SK-N-SH (cell line): ENCODE data around the gene CDKAL1. TPM values are rescaled to one million over a fixed set of nuclear protein-coding genes. Genes with fewer than 3 reads are reported as not detected.
A peak's percentile ranks its signal among the peaks of the same experiment; 100 is the strongest.

Source experiments
- CTCF ChIA-PET: fragments of 300-600, 350-600 bp; formaldehyde crosslinking; extraction: SDS; loops from one replicate; lab custom pipeline; 2021; lab: Yijun Ruan, JAX
- POLR2A ChIA-PET: fragments of 350-600 bp; sonication (Branson Sonifier 250); formaldehyde crosslinking; extraction: SDS; loops from one replicate; lab custom pipeline; 2020; ENCODE audit warnings: antibody characterized with exemption, inconsistent platforms; lab: Yijun Ruan, JAX
- DNase-seq: peaks from one replicate; pipeline ENCODE4 v3.0.0; 2012
- H2AFZ ChIP-seq: fragments of 200-600 bp; sonication (generic); 2 replicates; pipeline ENCODE4 v1.8.1; 2016; ENCODE audit warnings: antibody characterized with exemption, mild to moderate bottlenecking, low read depth
- H3F3A ChIP-seq: fragments of 200-600 bp; sonication (generic); replicated peaks from 2 replicates; pipeline ENCODE3; 2016; ENCODE audit warnings: antibody characterized with exemption, mild to moderate bottlenecking; ENCODE audit not compliant: insufficient read depth
- H3K27ac ChIP-seq, 2 experiments: fragments of 200-500 bp in 1 of 2; fragments of 200-600 bp in 1 of 2; sonication (Bioruptor generic) in 1 of 2; sonication (generic), shearing (Covaris generic) in 1 of 2; 2 replicates each; pipeline versions ENCODE4 v1.5.1 to v1.6.1; 2014 to 2016; ENCODE audit warnings: low read depth in 2 of 2, inconsistent platforms in 1 of 2, low read length in 1 of 2, mild to moderate bottlenecking in 1 of 2, mixed read lengths in 1 of 2
- H3K27me3 ChIP-seq: fragments of 200-600 bp; sonication (generic), shearing (Covaris generic); 2 replicates; pipeline ENCODE4 v1.6.1; 2016; ENCODE audit warnings: mixed run types; ENCODE audit not compliant: insufficient read depth
- H3K36me3 ChIP-seq, 2 experiments: fragments of 200-500 bp in 1 of 2; fragments of 200-600 bp in 1 of 2; sonication (Bioruptor generic) in 1 of 2; sonication (generic) in 1 of 2; replicated peaks in 1 of 2; 2 replicates each; pipeline versions ENCODE3 to v1.5.1; 2014 to 2016; ENCODE audit warnings: low read length in 1 of 2, mild to moderate bottlenecking in 1 of 2; ENCODE audit not compliant: insufficient read depth in 2 of 2, control insufficient read depth in 1 of 2
- H3K4me1 ChIP-seq, 2 experiments: fragments of 200-500 bp in 1 of 2; fragments of 200-600 bp in 1 of 2; sonication (Bioruptor generic) in 1 of 2; sonication (generic), shearing (Covaris generic) in 1 of 2; 2 replicates each; pipeline versions ENCODE4 v1.5.1 to v1.6.1; 2014 to 2016; ENCODE audit warnings: low read depth in 1 of 2, low read length in 1 of 2, mixed run types in 1 of 2; ENCODE audit not compliant: insufficient read depth in 2 of 2, control insufficient read depth in 1 of 2
- H3K4me2 ChIP-seq: fragments of 200-600 bp; sonication (generic), shearing (Covaris generic); 2 replicates; pipeline ENCODE4 v1.6.1; 2017; ENCODE audit warnings: mixed run types
- H3K4me3 ChIP-seq, 2 experiments: fragments of 200-500 bp in 1 of 2; fragments of 200-600 bp in 1 of 2; sonication (Bioruptor generic) in 1 of 2; sonication (generic), shearing (Covaris generic) in 1 of 2; 2 replicates each; pipeline versions ENCODE4 v1.5.1 to v1.8.1; 2014 to 2016; ENCODE audit warnings: low read depth in 2 of 2, inconsistent platforms in 1 of 2, low read length in 1 of 2, mild to moderate bottlenecking in 1 of 2, mixed read lengths in 1 of 2, moderate library complexity in 1 of 2
- H3K79me2 ChIP-seq: fragments of 200-600 bp; sonication (generic); 2 replicates; pipeline ENCODE4 v1.8.1; 2017; ENCODE audit warnings: mild to moderate bottlenecking; ENCODE audit not compliant: insufficient read depth
- H3K9ac ChIP-seq: fragments of 200-600 bp; sonication (generic); 2 replicates; pipeline ENCODE4 v1.6.1; 2017; ENCODE audit warnings: mixed run types
- H3K9me2 ChIP-seq: fragments of 200-600 bp; sonication (generic); 2 replicates; pipeline ENCODE4 v1.6.1; 2017; ENCODE audit warnings: mixed run types
- H3K9me3 ChIP-seq: fragments of 200-600 bp; sonication (generic); 2 replicates; pipeline ENCODE4 v1.6.1; 2017; ENCODE audit warnings: mixed run types, mild to moderate bottlenecking, moderate library complexity
- H4K20me1 ChIP-seq: fragments of 200-600 bp; sonication (generic); 2 replicates; pipeline ENCODE4 v1.6.1; 2017; ENCODE audit warnings: mild to moderate bottlenecking, mixed run types; ENCODE audit not compliant: insufficient read depth
- ELF1 ChIP-seq: IDR thresholded peaks from 2 replicates; pipeline ENCODE4 v1.4.0; 2012
- EP300 ChIP-seq, 2 experiments: IDR thresholded peaks; 2 replicates each; pipeline versions ENCODE4 v1.4.0 to v1.6.1; 2012; ENCODE audit warnings: borderline replicate concordance in 1 of 2, low read depth in 1 of 2, low read length in 1 of 2
- FOSL2 ChIP-seq: IDR thresholded peaks from 2 replicates; pipeline ENCODE4 v1.4.0; 2012; ENCODE audit warnings: low read depth, mild to moderate bottlenecking, moderate library complexity, borderline replicate concordance
- FOXJ3 ChIP-seq: sonication (generic); formaldehyde crosslinking; IDR thresholded peaks from 2 replicates; pipeline ENCODE4 v1.5.1; 2020; ENCODE audit warnings: mild to moderate bottlenecking, missing genetic modification reagents
- FOXM1 ChIP-seq: IDR thresholded peaks from 2 replicates; pipeline ENCODE4 v1.4.0; 2012; ENCODE audit warnings: low read depth, mild to moderate bottlenecking
- GABPA ChIP-seq: IDR thresholded peaks from 2 replicates; pipeline ENCODE4 v1.4.0; 2012; ENCODE audit warnings: low read depth, mild to moderate bottlenecking
- GATA2 ChIP-seq: sonication (generic); formaldehyde crosslinking; IDR thresholded peaks from 2 replicates; pipeline ENCODE4 v1.5.0; 2020; ENCODE audit warnings: mild to moderate bottlenecking, missing genetic modification reagents
- IRF3 ChIP-seq: fragments of 150-350 bp; IDR thresholded peaks from 2 replicates; pipeline ENCODE4 v1.6.1; 2016; ENCODE audit warnings: mild to moderate bottlenecking, low read depth, low read length
- JUND ChIP-seq: IDR thresholded peaks from 2 replicates; pipeline ENCODE4 v1.4.0; 2012
- MAX ChIP-seq: IDR thresholded peaks from 2 replicates; pipeline ENCODE4 v1.4.0; 2012; ENCODE audit warnings: low read depth
- NFIC ChIP-seq: IDR thresholded peaks from 2 replicates; pipeline ENCODE4 v1.4.0; 2012; ENCODE audit warnings: borderline replicate concordance
- NRF1 ChIP-seq: IDR thresholded peaks from 2 replicates; pipeline ENCODE4 v1.6.1; 2012; ENCODE audit warnings: low read depth, mild to moderate bottlenecking, low read length
- PBX3 ChIP-seq: IDR thresholded peaks from 2 replicates; pipeline ENCODE4; 2012
- POLR2AphosphoS5 ChIP-seq: IDR thresholded peaks from 2 replicates; pipeline ENCODE4 v1.6.1; 2012; ENCODE audit warnings: low read depth, low read length
- RAD21 ChIP-seq: IDR thresholded peaks from 2 replicates; pipeline ENCODE4 v1.6.1; 2012; ENCODE audit warnings: mild to moderate bottlenecking, low read length
- RCOR1 ChIP-seq: fragments of 150-350 bp; IDR thresholded peaks from 2 replicates; pipeline ENCODE4 v1.6.1; 2017; ENCODE audit warnings: antibody characterized with exemption, low read length
- REST ChIP-seq: IDR thresholded peaks from 2 replicates; pipeline ENCODE4 v1.6.1; 2012; ENCODE audit warnings: mild to moderate bottlenecking, low read depth, low read length, moderate library complexity
- RFX5 ChIP-seq: IDR thresholded peaks from 2 replicates; pipeline ENCODE4 v1.6.1; 2012; ENCODE audit warnings: mild to moderate bottlenecking, improper control_type of control experiment, low read length
- RXRA ChIP-seq: IDR thresholded peaks from 2 replicates; pipeline ENCODE4 v1.4.0; 2012; ENCODE audit warnings: low read depth, mild to moderate bottlenecking, borderline replicate concordance
- TAF1 ChIP-seq: IDR thresholded peaks from 2 replicates; pipeline ENCODE4 v1.6.1; 2012; ENCODE audit warnings: low read depth, mild to moderate bottlenecking, low read length, moderate library complexity, borderline replicate concordance
- TCF12 ChIP-seq: IDR thresholded peaks from 2 replicates; pipeline ENCODE4 v1.4.0; 2012
- TEAD4 ChIP-seq: IDR thresholded peaks from 2 replicates; pipeline ENCODE4 v1.4.0; 2012; ENCODE audit warnings: mild to moderate bottlenecking, borderline replicate concordance; ENCODE audit not compliant: insufficient read depth
- USF1 ChIP-seq: IDR thresholded peaks from 2 replicates; pipeline ENCODE4 v1.4.0; 2012; ENCODE audit warnings: low read depth, borderline replicate concordance
- USF2 ChIP-seq: fragments of 150-350 bp; IDR thresholded peaks from 2 replicates; pipeline ENCODE4 v1.6.1; 2017; ENCODE audit warnings: antibody characterized with exemption, low read length, low read depth, borderline replicate concordance
- YY1 ChIP-seq: IDR thresholded peaks from 2 replicates; pipeline ENCODE4 v1.4.0; 2012; ENCODE audit warnings: low read depth, mild to moderate bottlenecking
- ZBTB33 ChIP-seq: IDR thresholded peaks from 2 replicates; pipeline ENCODE4 v1.4.0; 2012; ENCODE audit warnings: low read depth, borderline replicate concordance
- polyA plus RNA-seq, 3 experiments: library from polyadenylated mRNA; depleted of rRNA; stranded (reverse); fragments of >200 nt; gene quantifications; 2 replicates each; pipeline ENCODE4 v1.2.3, GENCODE V29; 2012

CDKAL1 gene
- polyA plus RNA-seq, 1 of the 3 experiments (the other 2 are of a cell fraction): 2.6 TPM

- Histone ChIP-seq H3K4me3 (no peak overlapping the region), H3K27me3 (no peaks in the 10 kb centered on the region), H3K9me2 (no peaks in the 10 kb centered on the region), H3K27ac (peak overlapping the region in 1 of 2 experiments; percentile 99; a peak in 2 of 4 replicates), H2AFZ (no peak overlapping the region), H3K4me2 (no peak overlapping the region), H3K9ac (no peak overlapping the region), H4K20me1 (no peaks in the 10 kb centered on the region), H3F3A (no peaks in the 10 kb centered on the region), H3K36me3 (no peaks in the 10 kb centered on the region), H3K4me1 (peaks cover 12 to 43% of the 10 kb centered on the region in 2 experiments; a peak in 3 of 4 replicates), H3K9me3 (no peaks in the 10 kb centered on the region), H3K79me2 (no peaks in the 10 kb centered on the region)
- ChIA-PET CTCF (interaction anchor here (0.7 to 2.1 kb wide), 3 partner anchors 10 to 1014 kb away, joined by 3 to 10 read pairs (median 3); no protein-coding TSS in a partner anchor), POLR2A (interaction anchor here (1.1 to 3.3 kb wide), 2 partner anchors 626 to 1020 kb away, joined by 3 to 16 read pairs; partner anchors contain the start of gene SOX4)
- no peak for DNase-seq
- no peak for TF ChIP-seq FOSL2
- no peak for TF ChIP-seq ELF1
- no peak for TF ChIP-seq YY1
- no peak for TF ChIP-seq TAF1
- TF ChIP-seq TCF12: no peak
- TF ChIP-seq NFIC: no peak
- peak; percentile 39; the same call in 1 of the 2 replicates for TF ChIP-seq FOXJ3 (CRISPR knock-in tag)
- no peak for TF ChIP-seq JUND
- no peak for TF ChIP-seq USF1
- TF ChIP-seq GABPA: no peak
- TF ChIP-seq PBX3: no peak
- no peak for TF ChIP-seq NRF1
- TF ChIP-seq ZBTB33: no peak
- no peak for TF ChIP-seq RXRA
- TF ChIP-seq REST: no peak
- TF ChIP-seq MAX: no peak
- TF ChIP-seq FOXM1: no peak
- TF ChIP-seq POLR2AphosphoS5: no peak
- 0 out of 2 replicates have a peak, but pooled peaks have one; percentile 15 for TF ChIP-seq RAD21
- peak in 1 of 2 experiments; percentile 90; a peak in 2 of 4 replicates for TF ChIP-seq EP300 (IDR thresholded peaks at IDR 0.05; ENCODE audit: borderline replicate concordance in 1 of 2, low read depth in 1 of 2, low read length in 1 of 2)
- TF ChIP-seq USF2: no peak
- no peak for TF ChIP-seq RFX5
- TF ChIP-seq IRF3: no peak
- peak; percentile 34; the same call in 1 of the 2 replicates for TF ChIP-seq RCOR1
- TF ChIP-seq GATA2 (CRISPR knock-in tag): peak; percentile 75
- TF ChIP-seq TEAD4: no peak
These were observed 40.1 kb downstream of the CDKAL1 start for GRCh38 chr6:20574355-20574754.
